GM23338 (cell line): ENCODE data around the gene TNFSF18. TPM values are rescaled to one million over a fixed set of nuclear protein-coding genes. Genes with fewer than 3 reads are reported as not detected.

ENCODE experiments used
- ATAC-seq: fragments of 200-7000 bp; cut with Tn5 transposase; 3 replicates; pipeline ENCODE4 v1.9.1; 2020
- DNase-seq: peaks from one replicate; pipeline ENCODE4 v3.0.0-alpha.2; 2015; ENCODE audit warnings: low spot score
- H2AFZ ChIP-seq: fragments of 200-600 bp; sonication (generic); 2 replicates; pipeline ENCODE4 v1.8.0; 2016; ENCODE audit warnings: antibody characterized with exemption, mild to moderate bottlenecking, moderate library complexity
- H3F3A ChIP-seq: fragments of 200-600 bp; sonication (generic); replicated peaks from 2 replicates; pipeline ENCODE4 v1.8.0; 2017; ENCODE audit warnings: antibody characterized with exemption, mixed run types, low read depth
- H3K27ac ChIP-seq: fragments of 200-600 bp; sonication (generic); 2 replicates; pipeline ENCODE4 v1.6.1; 2016; ENCODE audit warnings: low read depth
- H3K27me3 ChIP-seq: fragments of 200-600 bp; sonication (generic); 2 replicates; pipeline ENCODE4 v1.8.0; 2016; ENCODE audit warnings: mild to moderate bottlenecking, mixed run types, moderate library complexity; ENCODE audit not compliant: insufficient read depth
- H3K36me3 ChIP-seq: fragments of 200-600 bp; sonication (generic); 2 replicates; pipeline ENCODE4 v1.8.0; 2016; ENCODE audit warnings: mild to moderate bottlenecking; ENCODE audit not compliant: insufficient read depth
- H3K4me1 ChIP-seq: fragments of 200-600 bp; sonication (generic); 2 replicates; pipeline ENCODE4 v1.8.0; 2016; ENCODE audit warnings: mild to moderate bottlenecking, moderate library complexity; ENCODE audit not compliant: insufficient read depth
- H3K4me2 ChIP-seq: fragments of 200-600 bp; sonication (generic); 2 replicates; pipeline ENCODE4 v1.7.1; 2017; ENCODE audit warnings: mixed run types
- H3K4me3 ChIP-seq: fragments of 200-600 bp; sonication (generic); 2 replicates; pipeline ENCODE4 v1.6.1; 2016; ENCODE audit warnings: mixed run types
- H3K79me2 ChIP-seq: fragments of 200-600 bp; sonication (generic); replicated peaks from 2 replicates; pipeline ENCODE4 v1.8.0; 2017; ENCODE audit warnings: mild to moderate bottlenecking; ENCODE audit not compliant: insufficient read depth
- H3K9me2 ChIP-seq: fragments of 200-600 bp; sonication (generic); 2 replicates; pipeline ENCODE4 v1.8.0; 2017; ENCODE audit not compliant: insufficient read depth
- H4K20me1 ChIP-seq: fragments of 200-600 bp; sonication (generic); replicated peaks from 2 replicates; pipeline ENCODE4 v1.8.0; 2017; ENCODE audit warnings: mild to moderate bottlenecking; ENCODE audit not compliant: insufficient read depth
- H3K27ac Mint-ChIP-seq: 2 replicates; pipeline ENCODE4 v1.8.0; 2020; ENCODE audit warnings: inconsistent platforms, mild to moderate bottlenecking, moderate library complexity, mixed read lengths
- H3K27me3 Mint-ChIP-seq: 3 replicates; pipeline ENCODE4 v1.8.0; 2022; ENCODE audit warnings: low read depth, mild to moderate bottlenecking, moderate library complexity, mixed read lengths, inconsistent platforms; ENCODE audit not compliant: insufficient read depth, poor library complexity
- H3K36me3 Mint-ChIP-seq: 3 replicates; pipeline ENCODE4 v1.8.0; 2021; ENCODE audit warnings: low read depth, mild to moderate bottlenecking, inconsistent platforms, moderate library complexity, mixed read lengths
- H3K4me1 Mint-ChIP-seq: 3 replicates; pipeline ENCODE4 v1.8.0; 2020; ENCODE audit warnings: mild to moderate bottlenecking, inconsistent platforms, mixed read lengths
- H3K4me3 Mint-ChIP-seq: 3 replicates; pipeline ENCODE4 v1.8.0; 2021; ENCODE audit warnings: moderate library complexity, mild to moderate bottlenecking, inconsistent platforms, mixed read lengths
- H3K9me3 Mint-ChIP-seq: 3 replicates; pipeline ENCODE4 v1.8.0; 2020; ENCODE audit warnings: moderate library complexity, mild to moderate bottlenecking, inconsistent platforms, mixed read lengths
- CREB1 ChIP-seq: fragments of 250-450 bp; sonication (Bioruptor Pico); IDR thresholded peaks from 2 replicates; pipeline ENCODE4 v1.5.0; 2020; ENCODE audit warnings: low read depth, mild to moderate bottlenecking, moderate library complexity
- CTCF ChIP-seq, 2 experiments: fragments of 200-600 bp in 1 of 2; sonication (generic) in 1 of 2; conservative IDR thresholded peaks; 2 replicates each; pipeline versions ENCODE4 v1.5.1 to v1.6.1; 2016 to 2017; ENCODE audit warnings: antibody characterized with exemption in 2 of 2, low read depth in 2 of 2, mild to moderate bottlenecking in 2 of 2, moderate library complexity in 1 of 2
- ETS1 ChIP-seq: IDR thresholded peaks from 2 replicates; pipeline ENCODE4 v1.6.1; 2016; ENCODE audit warnings: antibody characterized with exemption
- EZH2 ChIP-seq: fragments of 200-600 bp; sonication (generic); IDR thresholded peaks from one replicate; pipeline ENCODE4 v1.8.0; 2017; ENCODE audit warnings: antibody characterized with exemption, mild to moderate bottlenecking, low read depth; ENCODE audit not compliant: unreplicated experiment
- EZH2phosphoT487 ChIP-seq: fragments of 200-600 bp; sonication (generic); IDR thresholded peaks from one replicate; pipeline ENCODE4 v1.8.1; 2018; ENCODE audit warnings: antibody characterized with exemption; ENCODE audit not compliant: unreplicated experiment
- JUNB ChIP-seq: IDR thresholded peaks from one replicate; pipeline ENCODE4 v1.6.1; 2016; ENCODE audit warnings: antibody characterized with exemption; ENCODE audit not compliant: unreplicated experiment
- NANOG ChIP-seq: IDR thresholded peaks from 2 replicates; pipeline ENCODE4 v1.6.1; 2016; ENCODE audit warnings: antibody characterized with exemption, borderline replicate concordance
- POLR2AphosphoS5 ChIP-seq: IDR thresholded peaks from 2 replicates; pipeline ENCODE4 v1.6.1; 2016; ENCODE audit warnings: antibody characterized with exemption, low read depth
- REST ChIP-seq: IDR thresholded peaks from one replicate; pipeline ENCODE4 v1.6.1; 2018; ENCODE audit warnings: antibody characterized with exemption; ENCODE audit not compliant: unreplicated experiment
- STAT1 ChIP-seq: IDR thresholded peaks from one replicate; pipeline ENCODE4 v1.6.1; 2016; ENCODE audit warnings: antibody characterized with exemption; ENCODE audit not compliant: unreplicated experiment
- ZNF114 ChIP-seq: fragments of 250-450 bp; sonication (Bioruptor Pico); IDR thresholded peaks from 2 replicates; pipeline ENCODE4 v1.5.0; 2020; ENCODE audit warnings: mild to moderate bottlenecking, moderate library complexity
- ZNF331 ChIP-seq: fragments of 250-450 bp; sonication (Bioruptor Pico); IDR thresholded peaks from 2 replicates; pipeline ENCODE4 v1.5.0; 2020; ENCODE audit warnings: low read depth, mild to moderate bottlenecking, moderate library complexity
- ZNF462 ChIP-seq: fragments of 250-450 bp; sonication (Bioruptor Pico); IDR thresholded peaks from 2 replicates; pipeline ENCODE4 v1.5.0; 2020; ENCODE audit warnings: mild to moderate bottlenecking, moderate library complexity
- polyA plus RNA-seq: library from polyadenylated mRNA; unstranded; fragments of >200 nt; fragmentation: Nextera tagmentation; extraction: Ambion mirVana; gene quantifications from 2 replicates; pipeline ENCODE4 v1.2.1, GENCODE V29; 2016
- total RNA-seq: library from RNA; depleted of rRNA; stranded (reverse); fragments of >200 nt; shearing (Covaris generic); gene quantifications from 2 replicates; pipeline ENCODE4 v1.2.3, GENCODE V29; 2014

Gene TNFSF18
- total and polyA plus RNA-seq, 2 experiments from 2014 or later, result not detected

- Histone ChIP-seq H3K9me2 (0 out of 2 replicates have a peak, but pooled peaks cover 3% of the 10 kb centered on the region), H3K79me2 (no peaks in the 10 kb centered on the region), H3F3A (no peaks in the 10 kb centered on the region), H3K27me3 (no peaks in the 10 kb centered on the region), H4K20me1 (no peaks in the 10 kb centered on the region), H3K4me3 (no peak overlapping the region), H2AFZ (no peak overlapping the region), H3K4me2 (no peak overlapping the region), H3K4me1 (no peaks in the 10 kb centered on the region), H3K27ac (no peak overlapping the region), H3K36me3 (no peaks in the 10 kb centered on the region)
- H3K36me3 Mint-ChIP-seq, result no peaks in the 10 kb centered on the region
- no peaks in the 10 kb centered on the region for H3K27me3 Mint-ChIP-seq
- ATAC-seq (no peak), DNase-seq (no peak)
- H3K4me1 Mint-ChIP-seq, result no peaks in the 10 kb centered on the region
- no peak overlapping the region for H3K4me3 Mint-ChIP-seq
- no peaks in the 10 kb centered on the region for H3K9me3 Mint-ChIP-seq
- TF ChIP-seq ZNF114 (CRISPR knock-in tag), result no peak
- TF ChIP-seq STAT1, result no peak
- TF ChIP-seq REST, result no peak
- no peak for TF ChIP-seq POLR2AphosphoS5
- no peak for TF ChIP-seq CREB1 (CRISPR knock-in tag)
- no peak for TF ChIP-seq EZH2
- no peak for TF ChIP-seq ZNF462 (CRISPR knock-in tag)
- TF ChIP-seq ZNF331 (CRISPR knock-in tag), result no peak
- no peak for TF ChIP-seq ETS1
- no peak for TF ChIP-seq JUNB
- TF ChIP-seq CTCF (conservative IDR thresholded peaks at IDR 0.05; ENCODE audit: low read depth in 2 of 2), result no peak
- TF ChIP-seq NANOG, result no peak
- no peak for TF ChIP-seq EZH2phosphoT487
- H3K27ac Mint-ChIP-seq, result no peak overlapping the region
Measured at GRCh38 chr1:173095632-173096031, 44.9 kb upstream of the TNFSF18 start.
